HepG2 (cell line): ENCODE results near the gene RPS8. TPM values are rescaled to one million over a fixed set of nuclear protein-coding genes. Genes with fewer than 3 reads are reported as not detected.

ENCODE experiments used
- ATAC-seq: fragments of 200-7000 bp; cut with Tn5 transposase; 3 replicates; pipeline ENCODE4 v1.9.1; 2020; ENCODE audit warnings: mild to moderate bottlenecking, moderate library complexity
- BruUV-seq: library from RNA; stranded (reverse); fragments of 400-500 nt; replicated peaks from 2 replicates; lab custom pipeline; 2021; lab: Mats Ljungman, UMichigan
- CTCF ChIA-PET: fragments of 300-600 bp; formaldehyde crosslinking; extraction: SDS; loops from one replicate; lab custom pipeline; 2021; ENCODE audit warnings: low total read pairs, inconsistent platforms, low intra/inter-chr PET ratio; lab: Yijun Ruan, JAX
- POLR2A ChIA-PET: fragments of 350-600 bp; sonication (Branson Sonifier 250); formaldehyde crosslinking; loops from one replicate; lab custom pipeline; 2020; ENCODE audit warnings: antibody characterized with exemption, inconsistent platforms; lab: Yijun Ruan, JAX
- DNase-seq: peaks from one replicate; pipeline ENCODE4 v3.0.0-alpha.2; 2015; ENCODE audit warnings: low spot score
- FAIRE-seq: peaks from 3 replicates; lab custom pipeline; 2011; peaks lifted over from hg19 to GRCh38; lab: Jason Lieb, UNC
- H2AFZ ChIP-seq: one replicate; pipeline ENCODE4 v1.6.1; 2011; ENCODE audit warnings: low read length, inconsistent platforms
- H3K27ac ChIP-seq: fragments of 300-600 bp; 3 replicates; pipeline ENCODE4 v1.8.0; 2011; ENCODE audit warnings: mixed run types, mild to moderate bottlenecking, mixed read lengths, low read length, inconsistent platforms; ENCODE audit not compliant: insufficient read depth; ENCODE audit errors: extremely low read length
- H3K27me3 ChIP-seq, 2 experiments: fragments of 200-600 bp in 1 of 2; 2 replicates in 1 of 2; 3 replicates in 1 of 2; pipeline versions ENCODE4 v1.6.0 to v1.8.0; 2011; ENCODE audit warnings: low read length in 2 of 2, mild to moderate bottlenecking in 2 of 2, moderate library complexity in 2 of 2, inconsistent platforms in 1 of 2; ENCODE audit not compliant: insufficient read depth in 2 of 2, control insufficient read depth in 1 of 2
- H3K36me3 ChIP-seq, 2 experiments: fragments of 200-600 bp in 1 of 2; replicated peaks in 1 of 2; 2 replicates in 1 of 2; 3 replicates in 1 of 2; pipeline versions ENCODE4 v1.5.1 to v1.8.0; 2011; ENCODE audit warnings: low read length in 2 of 2, inconsistent platforms in 1 of 2; ENCODE audit not compliant: insufficient read depth in 2 of 2, control insufficient read depth in 1 of 2
- H3K4me1 ChIP-seq: 2 replicates; pipeline ENCODE4 v1.5.1; 2012; ENCODE audit warnings: low read length, inconsistent platforms; ENCODE audit not compliant: insufficient read depth
- H3K4me2 ChIP-seq: 2 replicates; pipeline ENCODE4 v1.6.0; 2011; ENCODE audit warnings: low read depth, low read length, inconsistent platforms
- H3K4me3 ChIP-seq, 3 experiments: fragments of 200-600 bp in 1 of 3; sonication (generic), shearing (Covaris generic) in 1 of 3; replicated peaks in 1 of 3; 2 replicates each; pipeline ENCODE4 v1.5.1; 2011 to 2016; ENCODE audit warnings: low read length in 3 of 3, inconsistent platforms in 2 of 3, low read depth in 2 of 3, mild to moderate bottlenecking in 2 of 3, control low read depth in 1 of 3, mixed read lengths in 1 of 3; ENCODE audit not compliant: insufficient read depth in 1 of 3
- H3K79me2 ChIP-seq: one replicate; pipeline ENCODE4 v1.6.1; 2011; ENCODE audit warnings: low read length, inconsistent platforms; ENCODE audit not compliant: insufficient read depth
- H3K9ac ChIP-seq: 2 replicates; pipeline ENCODE4 v1.6.0; 2011; ENCODE audit warnings: mild to moderate bottlenecking, low read depth, low read length, inconsistent platforms; ENCODE audit not compliant: insufficient read depth
- H3K9me3 ChIP-seq: 2 replicates; pipeline ENCODE4 v1.5.1; 2012; ENCODE audit warnings: mild to moderate bottlenecking, low read length
- H4K20me1 ChIP-seq: 2 replicates; pipeline ENCODE4 v1.6.0; 2011; ENCODE audit warnings: inconsistent platforms, mild to moderate bottlenecking, low read length, moderate library complexity; ENCODE audit not compliant: insufficient read depth
- BCL6 ChIP-seq: IDR thresholded peaks from 2 replicates; pipeline ENCODE4 v1.6.1; 2016; ENCODE audit warnings: missing genetic modification reagents, missing compliant biosample characterization
- FOXC1 ChIP-seq: sonication (generic); formaldehyde crosslinking; IDR thresholded peaks from 2 replicates; pipeline ENCODE4 v1.8.0; 2022; ENCODE audit warnings: mild to moderate bottlenecking, missing genetic modification reagents, borderline replicate concordance
- KLF6 ChIP-seq: IDR thresholded peaks from 2 replicates; pipeline ENCODE4 v1.8.0; 2016; ENCODE audit warnings: missing biosample characterization, missing genetic modification reagents
- MAX ChIP-seq: IDR thresholded peaks from 2 replicates; pipeline ENCODE4 v1.6.1; 2012; ENCODE audit warnings: inconsistent platforms
- PCBP2 ChIP-seq: fragments of 200-400 bp; formaldehyde crosslinking; optimal IDR thresholded peaks from 2 replicates; pipeline ENCODE3; 2018; ENCODE audit warnings: low read length, low read depth; ENCODE audit not compliant: poor library complexity, severe bottlenecking
- POLR2A ChIP-seq, 2 experiments: IDR thresholded peaks; 2 replicates each; pipeline ENCODE4 v1.6.1; 2011; ENCODE audit warnings: low read depth in 2 of 2, low read length in 2 of 2, mild to moderate bottlenecking in 1 of 2, moderate library complexity in 1 of 2; ENCODE audit not compliant: insufficient read depth in 1 of 2
- RNF2 ChIP-seq: fragments of 450-650 bp; conservative IDR thresholded peaks from 2 replicates; pipeline ENCODE4 v1.6.1; 2016; ENCODE audit warnings: low read depth
- SIX4 ChIP-seq: sonication (generic); formaldehyde crosslinking; IDR thresholded peaks from 2 replicates; pipeline ENCODE4 v1.4.0; 2020; ENCODE audit warnings: missing genetic modification reagents
- TEF ChIP-seq: sonication (generic); formaldehyde crosslinking; IDR thresholded peaks from 2 replicates; pipeline ENCODE4 v1.5.0; 2020; ENCODE audit warnings: missing genetic modification reagents
- USF2 ChIP-seq, 2 experiments: sonication (generic) in 1 of 2; formaldehyde crosslinking in 1 of 2; IDR thresholded peaks; 2 replicates each; pipeline versions ENCODE4 v1.5.1 to v1.6.1; 2011 to 2020; ENCODE audit warnings: borderline replicate concordance in 1 of 2, low read depth in 1 of 2, low read length in 1 of 2, mild to moderate bottlenecking in 1 of 2, missing genetic modification reagents in 1 of 2, moderate library complexity in 1 of 2
- ZFP36L1 ChIP-seq: sonication (generic); formaldehyde crosslinking; IDR thresholded peaks from 2 replicates; pipeline ENCODE4 v1.8.0; 2022; ENCODE audit warnings: mild to moderate bottlenecking, missing genetic modification reagents, moderate library complexity
- ZNF136 ChIP-seq: sonication (generic); formaldehyde crosslinking; IDR thresholded peaks from 2 replicates; pipeline ENCODE4 v1.8.1; 2022; ENCODE audit warnings: low read depth, mild to moderate bottlenecking, moderate library complexity, missing genetic modification reagents
- ZNF496 ChIP-seq: sonication (generic); formaldehyde crosslinking; IDR thresholded peaks from 2 replicates; pipeline ENCODE4 v1.8.1; 2023; ENCODE audit warnings: mild to moderate bottlenecking, moderate library complexity, missing genetic modification reagents; ENCODE audit not compliant: insufficient replicate concordance
- ZNF652 ChIP-seq: IDR thresholded peaks from 2 replicates; pipeline ENCODE4 v1.6.1; 2016; ENCODE audit warnings: low read depth, borderline replicate concordance
- ZNF724P ChIP-seq: sonication (generic); formaldehyde crosslinking; IDR thresholded peaks from 2 replicates; pipeline ENCODE4 v1.8.0; 2022; ENCODE audit warnings: missing genetic modification reagents, borderline replicate concordance
- WGBS: methylation state at CpG from one replicate; pipeline ENCODE4 v1.1.6; 2017; ENCODE audit warnings: low lambda C conversion rate; 5-methylcytosine and 5-hydroxymethylcytosine counted together
- in situ Hi-C: cut with HindIII; loops from 2 replicates; pipeline ENCODE4 v1.10.0; 2017; ENCODE audit warnings: low pct_unique_long_range_greater_than_20kb; ENCODE audit not compliant: extremely low pct_ligation_motif_present
- intact Hi-C: fragments of 100-400 bp; cut with micrococcal nuclease; formaldehyde crosslinking; loops from one replicate; pipeline ENCODE4 v1.10.0; 2022; ENCODE audit not compliant: unreplicated experiment
- polyA plus RNA-seq, 8 experiments: library from polyadenylated mRNA; depleted of rRNA in 3 of 8; stranded (reverse) in 7 of 8; unstranded in 1 of 8; fragments of >200 nt; fragmentation: Illumina TruSeq in 4 of 8; extraction: Trizol in 4 of 8; gene quantifications; 2 replicates each; pipeline versions ENCODE4 v1.2.1 to v1.2.3, GENCODE V29; 2011 to 2016; ENCODE audit warnings: low read depth in 4 of 8, missing spikeins in 1 of 8, mixed read lengths in 1 of 8; ENCODE audit not compliant: insufficient read depth in 1 of 8
- total RNA-seq, 5 experiments: library from RNA; depleted of rRNA; stranded (reverse); fragments of >200 nt; fragmentation: Illumina TruSeq; extraction: Trizol; gene quantifications; 2 replicates each; pipeline ENCODE4 v1.2.3, GENCODE V29; 2016; ENCODE audit warnings: low read depth in 1 of 5

The RPS8 gene
- total and polyA plus RNA-seq, 2 of the 13 experiments (the other 11 are each of a cell fraction or from before 2014, with no cell fraction given): 2,628 to 2,822 TPM

GRCh38 chr1:44775078-44775929 is at the start of gene RPS8 (continued):
- TF ChIP-seq PCBP2 (no peak), ZNF136 (CRISPR knock-in tag) (0 out of 2 replicates have a peak, but pooled peaks have one; percentile 35), ZNF496 (CRISPR knock-in tag) (no peak)

DNA sequence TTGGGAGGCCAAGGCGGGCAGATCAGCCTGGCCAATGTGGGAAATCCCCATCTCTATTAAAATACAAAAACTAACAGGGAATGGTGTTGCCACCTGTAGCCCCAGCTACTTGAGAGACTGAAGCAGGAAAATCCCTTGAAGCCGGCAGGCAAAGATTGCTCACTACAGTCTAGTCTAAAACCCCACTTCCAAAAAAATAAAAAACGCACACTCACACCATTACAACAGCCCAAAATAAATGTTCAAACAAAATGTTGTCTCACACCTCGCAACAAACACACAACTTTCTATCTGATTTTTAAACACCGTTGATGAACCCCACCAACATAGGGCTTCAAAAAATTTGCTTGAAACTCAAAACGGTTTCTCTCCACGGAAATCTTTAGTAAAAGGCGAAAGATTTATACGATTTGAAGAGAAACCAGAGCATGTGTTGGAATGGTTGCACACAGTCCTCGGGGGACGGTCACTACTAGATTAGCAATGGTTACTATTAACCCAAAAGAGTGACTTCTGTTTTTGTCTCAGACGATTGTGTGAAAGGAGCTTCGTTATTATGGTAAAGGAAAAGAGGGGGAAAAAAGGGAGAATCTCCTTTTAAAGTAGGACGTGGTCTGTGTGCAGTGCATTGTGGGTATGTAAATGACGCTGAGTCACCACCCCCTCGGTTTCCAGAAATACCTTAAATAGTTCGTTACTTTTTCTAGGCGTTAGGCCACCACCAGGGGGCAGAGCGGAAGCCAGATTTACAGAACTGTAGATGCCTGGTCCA is 44.4 kb upstream of the RPS8 start, which contains the start of gene RNU5D-1:
Gene RNU5D-1, minus strand, starts transcription at position 430 of the 772 bp plus-strand sequence.
- Histone ChIP-seq H4K20me1 (no peaks in the 10 kb centered on the region), H3K9ac (peak within 1 kb of the TSS; percentile 91), H3K9me3 (no peaks in the 10 kb centered on the region), H2AFZ (peak within 1 kb of the TSS; percentile 70), H3K4me2 (peak within 1 kb of the TSS; percentile 86), H3K4me3 (peak within 1 kb of the TSS; percentile 45 to 62 (median 48)), H3K27me3 (no peaks in the 10 kb centered on the region; a peak in 2 of 5 replicates), H3K79me2 (no peaks in the 10 kb centered on the region), H3K36me3 (no peaks in the 10 kb centered on the region), H3K27ac (peak within 1 kb of the TSS; percentile 100), H3K4me1 (peaks cover 60% of the 10 kb centered on the region)
- BruUV-seq: TSS peak; percentile 100
- FAIRE-seq (peak; percentile 63), DNase-seq (peak; percentile 95), ATAC-seq (peak; percentile 82)
- ChIA-PET POLR2A (interaction anchor here (0.6 to 8.0 kb wide), 30 partner anchors 9 to 281 kb away, joined by 3 to 241 read pairs (median 6); partner anchors contain the start of genes ARMH1, BTBD19, DYNLT4 and HECTD3), CTCF (interaction anchor here (0.8 kb wide), 1 partner anchor 53 kb away, joined by 3 read pairs; no protein-coding TSS in a partner anchor)
- in situ Hi-C loops (no loop called here), intact Hi-C loops (loop anchor here (5.0 kb wide), 1 partner anchor 51 kb away; no protein-coding TSS in a partner anchor)
- under 1% methylated on average over 19 of the region's 19 CpGs for WGBS
- TF ChIP-seq SIX4 (CRISPR knock-in tag): peak; percentile 10; the same call in 1 of the 2 replicates
- peak; percentile 68; the same call in 1 of the 2 replicates for TF ChIP-seq RNF2
- no peak for TF ChIP-seq USF2 (IDR thresholded peaks at IDR 0.05; ENCODE audit: low read depth, low read length)
- peak; percentile 39; the same call in 1 of the 2 replicates for TF ChIP-seq USF2 (CRISPR knock-in tag; IDR thresholded peaks at IDR 0.05; ENCODE audit: borderline replicate concordance)
- TF ChIP-seq TEF: 0 out of 2 replicates have a peak, but pooled peaks have one; percentile 3
- TF ChIP-seq POLR2A (IDR thresholded peaks at IDR 0.05; ENCODE audit: insufficient read depth in 1 of 2, low read depth in 2 of 2, low read length in 2 of 2): peak; percentile 97 to 100
- peak; percentile 88; the same call in 1 of the 2 replicates for TF ChIP-seq ZFP36L1 (CRISPR knock-in tag)
- peak; percentile 80 for TF ChIP-seq MAX
- peak; percentile 10; the same call in 1 of the 2 replicates for TF ChIP-seq ZNF652 (CRISPR knock-in tag)
- TF ChIP-seq ZNF724P (CRISPR knock-in tag): no peak
- peak; percentile 30 for TF ChIP-seq BCL6 (CRISPR knock-in tag)
- peak; percentile 32; the same call in 1 of the 2 replicates for TF ChIP-seq FOXC1
- TF ChIP-seq KLF6: peak; percentile 12; the same call in 1 of the 2 replicates
